Measurements from ENCODE around the gene TARS1. TPM values are rescaled to one million over a fixed set of nuclear protein-coding genes. Genes with fewer than 3 reads are reported as not detected.

TARS1 gene
- total and polyA plus RNA-seq, 2 of the 13 experiments (the other 11 are each of a cell fraction or from before 2014, with no cell fraction given) = 77.0 to 184 TPM

- no peaks in the 10 kb centered on the region for H4K20me1 ChIP-seq (ENCODE audit: insufficient read depth, low read length)
- FAIRE-seq (no peak), DNase-seq (ENCODE audit: low spot score) (peak; percentile 2), ATAC-seq (no peak)
- H2AFZ ChIP-seq (ENCODE audit: low read length) = no peak overlapping the region
- BruUV-seq (replicated peaks) = no TSS peak
- POLR2A ChIA-PET = interaction anchor here (1.0 kb wide), 1 partner anchor 51 kb away, joined by 3 read pairs; the partner anchor contains the start of gene TARS1
- no peak for TF ChIP-seq GTF2F1 (IDR thresholded peaks at IDR 0.05; ENCODE audit: low read length)
- TF ChIP-seq SOX13 (IDR thresholded peaks at IDR 0.05) = no peak
- peak in 1 of 2 experiments; percentile 44; a peak in 2 of 4 replicates for TF ChIP-seq SOX13 (CRISPR knock-in tag; conservative IDR thresholded peaks at IDR 0.05 in 1 of 2, IDR thresholded peaks at IDR 0.05 in 1 of 2)
- TF ChIP-seq ZSCAN20 (CRISPR knock-in tag; IDR thresholded peaks at IDR 0.05; ENCODE audit: borderline replicate concordance) = no peak
- no peak for TF ChIP-seq ZMYM2 (CRISPR knock-in tag; IDR thresholded peaks at IDR 0.05)
- 0 out of 2 replicates have a peak, but pooled peaks have one; percentile 9 for TF ChIP-seq NR2F6 (IDR thresholded peaks at IDR 0.05)
- TF ChIP-seq NR2F6 (CRISPR knock-in tag; IDR thresholded peaks at IDR 0.05) = no peak
- no peak for TF ChIP-seq CHD2 (IDR thresholded peaks at IDR 0.05; ENCODE audit: low read depth, low read length)
- no peak for TF ChIP-seq KDM4B (CRISPR knock-in tag; IDR thresholded peaks at IDR 0.05)
- H3K9ac ChIP-seq (ENCODE audit: insufficient read depth, low read depth, low read length) = no peak overlapping the region
- no peaks in the 10 kb centered on the region for H3K27me3 ChIP-seq (ENCODE audit: control insufficient read depth in 1 of 2, insufficient read depth in 2 of 2, low read length in 2 of 2)
- no peak overlapping the region for H3K4me3 ChIP-seq (replicated peaks in 1 of 3; ENCODE audit: insufficient read depth in 1 of 3, low read depth in 2 of 3, low read length in 3 of 3)
- CTCF ChIA-PET (ENCODE audit: low intra/inter-chr PET ratio, low total read pairs) = no interaction called here
- H3K9me3 ChIP-seq (ENCODE audit: low read length) = no peaks in the 10 kb centered on the region
- H3K4me2 ChIP-seq (ENCODE audit: low read depth, low read length) = no peak overlapping the region
- H3K79me2 ChIP-seq (ENCODE audit: insufficient read depth, low read length) = no peaks in the 10 kb centered on the region
- intact Hi-C loops (cut with micrococcal nuclease; ENCODE audit: unreplicated experiment) (no loop called here), in situ Hi-C loops (cut with HindIII; ENCODE audit: extremely low pct_ligation_motif_present, low pct_unique_long_range_greater_than_20kb) (no loop called here)
- H3K4me1 ChIP-seq (ENCODE audit: insufficient read depth, low read length) = peaks cover 9% of the 10 kb centered on the region; the same call in 1 of the 2 replicates
- no peak overlapping the region for H3K27ac ChIP-seq (ENCODE audit: extremely low read length, insufficient read depth, low read length)
- H3K36me3 ChIP-seq (replicated peaks in 1 of 2; ENCODE audit: control insufficient read depth in 1 of 2, insufficient read depth in 2 of 2, low read length in 2 of 2) = no peaks in the 10 kb centered on the region
Observed at GRCh38 chr5:33491941-33492340, 51.2 kb downstream of the TARS1 start.

GRCh38 chr5:33494466-33494865 lies 53.7 kb downstream of the TARS1 start:
- H3K27ac ChIP-seq (ENCODE audit: extremely low read length, insufficient read depth, low read length) = no peak overlapping the region
- no peaks in the 10 kb centered on the region for H3K27me3 ChIP-seq (ENCODE audit: control insufficient read depth in 1 of 2, insufficient read depth in 2 of 2, low read length in 2 of 2)
- no peaks in the 10 kb centered on the region for H3K79me2 ChIP-seq (ENCODE audit: insufficient read depth, low read length)
- H4K20me1 ChIP-seq (ENCODE audit: insufficient read depth, low read length) = no peaks in the 10 kb centered on the region
- CTCF ChIA-PET (ENCODE audit: low intra/inter-chr PET ratio, low total read pairs) = no interaction called here
- BruUV-seq (replicated peaks) = no TSS peak
- POLR2A ChIA-PET = no interaction called here
- TF ChIP-seq ZNF225 (CRISPR knock-in tag; IDR thresholded peaks at IDR 0.05) (no peak), ZNF501 (CRISPR knock-in tag; IDR thresholded peaks at IDR 0.05) (no peak), PATZ1 (CRISPR knock-in tag; IDR thresholded peaks at IDR 0.05) (no peak), MIXL1 (CRISPR knock-in tag; IDR thresholded peaks at IDR 0.05) (no peak), NR2F2 (IDR thresholded peaks at IDR 0.05; ENCODE audit: borderline replicate concordance, low read depth) (no peak), REPIN1 (CRISPR knock-in tag; IDR thresholded peaks at IDR 0.05; ENCODE audit: borderline replicate concordance, low read depth) (no peak), MIER3 (CRISPR knock-in tag; IDR thresholded peaks at IDR 0.05; ENCODE audit: borderline replicate concordance) (no peak), BRD4 (CRISPR knock-in tag; IDR thresholded peaks at IDR 0.05) (no peak), SRY (CRISPR knock-in tag; IDR thresholded peaks at IDR 0.05) (no peak)
- FAIRE-seq = no peak
- H3K36me3 ChIP-seq (replicated peaks in 1 of 2; ENCODE audit: control insufficient read depth in 1 of 2, insufficient read depth in 2 of 2, low read length in 2 of 2) = no peaks in the 10 kb centered on the region
- peaks cover 9% of the 10 kb centered on the region; the same call in 1 of the 2 replicates for H3K4me1 ChIP-seq (ENCODE audit: insufficient read depth, low read length)
- in situ Hi-C loops (cut with HindIII; ENCODE audit: extremely low pct_ligation_motif_present, low pct_unique_long_range_greater_than_20kb) = no loop called here
- DNase-seq (ENCODE audit: low spot score) = no peak
- no peak overlapping the region for H3K4me2 ChIP-seq (ENCODE audit: low read depth, low read length)
- no peak overlapping the region for H2AFZ ChIP-seq (ENCODE audit: low read length)
- no peak for ATAC-seq
- no peak overlapping the region for H3K9ac ChIP-seq (ENCODE audit: insufficient read depth, low read depth, low read length)
- intact Hi-C loops (cut with micrococcal nuclease; ENCODE audit: unreplicated experiment) = no loop called here
- H3K4me3 ChIP-seq (replicated peaks in 1 of 3; ENCODE audit: insufficient read depth in 1 of 3, low read depth in 2 of 3, low read length in 3 of 3) = no peak overlapping the region
- H3K9me3 ChIP-seq (ENCODE audit: low read length) = no peaks in the 10 kb centered on the region
- WGBS (ENCODE audit: low lambda C conversion rate) = 32% methylated on average over 1 of the region's 1 CpG
